Kidney (tissue), 14 donors: ENCODE results near the gene SNRNP70. TPM values are rescaled to one million over a fixed set of nuclear protein-coding genes. Genes with fewer than 3 reads are reported as not detected.

Experiments
- DNase-seq, 5 donors: peaks; one replicate each; pipeline ENCODE4 v3.0.0-alpha.2; 2013 to 2020
- FAIRE-seq: peaks from 2 replicates; lab custom pipeline; 2012; peaks lifted over from hg19 to GRCh38; lab: Jason Lieb, UNC
- H3K27ac ChIP-seq, 2 donors: one replicate each; pipeline ENCODE4 v1.7.0; 2013; ENCODE audit warnings: low read depth in 2 of 2, low read length in 2 of 2, inconsistent platforms in 1 of 2
- H3K27me3 ChIP-seq: one replicate; pipeline ENCODE4 v1.7.1; 2013; ENCODE audit warnings: low read length, inconsistent platforms; ENCODE audit not compliant: control insufficient read depth, insufficient read depth
- H3K36me3 ChIP-seq, 3 donors: one replicate each; pipeline versions ENCODE4 v1.7.0 to v1.7.1; 2013; ENCODE audit warnings: low read length in 3 of 3, control low read depth in 1 of 3, inconsistent platforms in 1 of 3; ENCODE audit not compliant: insufficient read depth in 3 of 3, control insufficient read depth in 2 of 3
- H3K4me1 ChIP-seq, 3 donors: one replicate each; pipeline versions ENCODE4 v1.7.0 to v1.7.1; 2013; ENCODE audit warnings: low read length in 3 of 3, inconsistent platforms in 1 of 3, low read depth in 1 of 3; ENCODE audit not compliant: control insufficient read depth in 2 of 3, insufficient read depth in 2 of 3
- H3K4me3 ChIP-seq, 3 donors: one replicate each; pipeline versions ENCODE4 v1.7.0 to v1.8.1; 2013; ENCODE audit warnings: low read length in 3 of 3, control low read depth in 1 of 3, inconsistent platforms in 1 of 3
- H3K9ac ChIP-seq, 3 donors: one replicate each; pipeline versions ENCODE4 v1.7.0 to v1.7.1; 2013; ENCODE audit warnings: low read length in 3 of 3, control low read depth in 1 of 3, inconsistent platforms in 1 of 3
- H3K9me3 ChIP-seq, 3 donors: one replicate each; pipeline versions ENCODE4 v1.7.0 to v1.7.1; 2013; ENCODE audit warnings: low read length in 3 of 3, control low read depth in 1 of 3, inconsistent platforms in 1 of 3; ENCODE audit not compliant: control insufficient read depth in 2 of 3, insufficient read depth in 1 of 3
- intact Hi-C: fragments of 100-400 bp; cut with DNase I; formaldehyde crosslinking; loops from one replicate; pipeline ENCODE4 v1.11.1; 2022
- polyA plus RNA-seq: library from polyadenylated mRNA; stranded (reverse); fragments of 350-450 nt; fragmentation: Illumina TruSeq; extraction: RNeasy Lipid Tissue Mini Kit (QIAGEN cat#74804); gene quantifications from one replicate; pipeline ENCODE4 v1.2.3, GENCODE V29; 2014; ENCODE audit warnings: low read depth, low replicate concordance; ENCODE audit not compliant: insufficient read depth
- total RNA-seq: library from RNA; stranded (reverse); fragmentation: NEBNext Ultra II Directional; extraction: Animal tissue kit (Norgen Biotek cat#: 25700); gene quantifications from one replicate; pipeline ENCODE4 v1.2.1, GENCODE V29; 2021
- TF ChIP-seq, protein P1 (sequence below): IDR thresholded peaks from 3 replicates; pipeline ENCODE4 v1.5.1; 2012; ENCODE audit warnings: mild to moderate bottlenecking, moderate library complexity, borderline replicate concordance; ENCODE audit not compliant: insufficient read depth; ENCODE audit errors: extremely low read depth
- donor health status: control.
- donor health status: control.
- donor health status: control.
- donor health status: control.
- donor health status: control.
- donor health status: DM: yes; HTN: yes; CAD: no.
- donor health status: Normal renal cell carcinoma (clear cell type).

SNRNP70 gene
- total and polyA plus RNA-seq, 2 donors from 2014 or later, result 144 to 203 TPM

DNA sequence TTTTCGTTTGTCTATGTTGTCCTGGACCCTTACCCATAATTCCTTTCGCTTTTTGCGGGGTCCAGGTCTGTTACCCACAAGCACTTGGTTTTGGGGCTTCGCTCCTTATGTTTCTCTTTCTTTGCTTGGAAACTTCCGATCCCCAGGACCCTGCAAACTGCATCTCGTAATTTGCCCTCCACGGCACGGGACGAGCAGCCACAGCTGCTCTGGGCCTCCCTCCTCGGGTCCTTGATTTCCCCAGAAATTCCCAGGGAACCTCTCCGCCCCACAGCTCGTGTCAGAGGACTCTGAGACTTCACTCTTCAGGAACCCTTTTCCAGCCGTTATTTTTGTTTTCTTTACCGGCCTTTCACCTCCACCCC, 599 bp downstream of the SNRNP70 start:
- intact Hi-C loops, result no loop called here
- Histone ChIP-seq H3K9ac (peak overlapping the region; percentile 61 to 97 (median 83)), H3K27me3 (no peaks in the 10 kb centered on the region), H3K27ac (peak overlapping the region; percentile 91 to 92), H3K4me1 (peaks cover 0 to 13% (median 10%) of the 10 kb centered on the region in 3 donors), H3K4me3 (peak overlapping the region; percentile 79 to 99 (median 95)), H3K36me3 (peaks cover 8% of the 10 kb centered on the region in 3 donors), H3K9me3 (no peaks in the 10 kb centered on the region)
- TF ChIP-seq, protein P1, sequence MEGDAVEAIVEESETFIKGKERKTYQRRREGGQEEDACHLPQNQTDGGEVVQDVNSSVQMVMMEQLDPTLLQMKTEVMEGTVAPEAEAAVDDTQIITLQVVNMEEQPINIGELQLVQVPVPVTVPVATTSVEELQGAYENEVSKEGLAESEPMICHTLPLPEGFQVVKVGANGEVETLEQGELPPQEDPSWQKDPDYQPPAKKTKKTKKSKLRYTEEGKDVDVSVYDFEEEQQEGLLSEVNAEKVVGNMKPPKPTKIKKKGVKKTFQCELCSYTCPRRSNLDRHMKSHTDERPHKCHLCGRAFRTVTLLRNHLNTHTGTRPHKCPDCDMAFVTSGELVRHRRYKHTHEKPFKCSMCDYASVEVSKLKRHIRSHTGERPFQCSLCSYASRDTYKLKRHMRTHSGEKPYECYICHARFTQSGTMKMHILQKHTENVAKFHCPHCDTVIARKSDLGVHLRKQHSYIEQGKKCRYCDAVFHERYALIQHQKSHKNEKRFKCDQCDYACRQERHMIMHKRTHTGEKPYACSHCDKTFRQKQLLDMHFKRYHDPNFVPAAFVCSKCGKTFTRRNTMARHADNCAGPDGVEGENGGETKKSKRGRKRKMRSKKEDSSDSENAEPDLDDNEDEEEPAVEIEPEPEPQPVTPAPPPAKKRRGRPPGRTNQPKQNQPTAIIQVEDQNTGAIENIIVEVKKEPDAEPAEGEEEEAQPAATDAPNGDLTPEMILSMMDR, result no peak
- FAIRE-seq (no peak), DNase-seq (no peak)

DNA sequence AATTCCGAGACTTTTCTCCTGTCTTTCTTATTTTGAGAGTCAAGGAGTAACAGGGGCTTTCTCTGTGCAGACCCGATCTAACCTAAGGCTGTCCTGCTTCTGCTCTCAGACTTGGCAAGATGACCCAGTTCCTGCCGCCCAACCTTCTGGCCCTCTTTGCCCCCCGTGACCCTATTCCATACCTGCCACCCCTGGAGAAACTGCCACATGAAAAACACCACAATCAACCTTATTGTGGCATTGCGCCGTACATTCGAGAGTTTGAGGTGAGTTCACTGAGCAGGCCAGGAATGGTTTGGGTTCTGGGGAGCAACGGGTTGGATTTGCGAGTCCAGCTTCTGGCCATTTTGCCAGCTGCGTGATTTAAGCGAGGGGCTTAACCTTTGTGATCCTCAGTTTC, 1.0 kb downstream of the SNRNP70 start:
- no peak overlapping the region for H3K27ac ChIP-seq
- peak overlapping the region; percentile 61 to 97 (median 83) for H3K9ac ChIP-seq
- intact Hi-C loops, result no loop called here
- H3K4me3 ChIP-seq, result peak overlapping the region; percentile 79 to 99 (median 95)
- H3K9me3 ChIP-seq, result no peaks in the 10 kb centered on the region
- no peaks in the 10 kb centered on the region for H3K27me3 ChIP-seq
- no peak for FAIRE-seq
- H3K4me1 ChIP-seq, result peaks cover 0 to 13% (median 10%) of the 10 kb centered on the region in 3 donors
- TF ChIP-seq, protein P1, result no peak
- peaks cover 8 to 12% (median 11%) of the 10 kb centered on the region in 3 donors for H3K36me3 ChIP-seq
- DNase-seq, result no peak

DNA sequence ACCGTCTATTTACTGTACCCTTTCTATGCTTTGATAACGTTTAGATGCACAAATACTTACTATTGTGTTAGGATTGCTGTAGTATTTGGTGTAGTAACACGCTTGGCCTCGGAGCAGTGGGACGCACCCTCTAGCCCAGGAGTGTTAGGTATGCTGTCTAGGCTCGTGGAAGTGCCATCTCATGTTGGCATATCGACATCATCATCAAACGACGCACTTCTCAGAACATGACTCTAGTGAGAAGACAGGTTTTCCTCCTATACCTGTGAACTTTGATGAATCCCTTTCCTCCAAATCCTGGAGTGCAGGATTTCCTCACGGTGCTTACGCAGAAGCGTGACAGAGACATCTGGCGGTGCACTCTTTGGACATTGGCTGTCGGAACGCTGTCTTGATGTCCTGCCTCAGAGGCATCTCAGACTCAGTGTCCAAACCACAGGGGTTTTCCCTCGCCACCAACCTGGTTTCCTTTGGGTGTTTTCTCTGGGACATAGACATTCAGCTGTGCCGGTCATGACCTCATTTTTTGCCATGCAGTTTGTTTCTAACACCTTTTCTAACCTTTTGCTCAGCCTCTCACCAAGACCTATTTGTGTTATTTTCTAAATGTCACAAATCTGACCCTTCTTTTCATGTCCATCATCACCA, 6.3 kb downstream of the SNRNP70 start:
- no peak overlapping the region for H3K27ac ChIP-seq
- intact Hi-C loops, result no loop called here

More for the DNA sequence above, 6.3 kb downstream of the SNRNP70 start:
- H3K4me1 ChIP-seq, result peaks cover 0 to 6% (median 6%) of the 10 kb centered on the region in 3 donors
- TF ChIP-seq, protein P1, result no peak
- FAIRE-seq (no peak), DNase-seq (no peak)
- H3K9me3 ChIP-seq, result no peaks in the 10 kb centered on the region
- H3K36me3 ChIP-seq, result peaks cover 11 to 34% (median 20%) of the 10 kb centered on the region in 3 donors
- no peak overlapping the region for H3K9ac ChIP-seq
- no peak overlapping the region for H3K4me3 ChIP-seq
- no peaks in the 10 kb centered on the region for H3K27me3 ChIP-seq
